GM12878 (cell line): Measurements from ENCODE around the gene PFKFB3.

Experiments
- EP300 ChIP-seq, 2 experiments: fragments of 150-350 bp in 1 of 2; IDR thresholded peaks; 2 replicates each; pipeline ENCODE4 v1.6.1; 2011 to 2012; ENCODE audit warnings: low read depth in 2 of 2, low read length in 2 of 2, borderline replicate concordance in 1 of 2, improper control_type of control experiment in 1 of 2, inconsistent platforms in 1 of 2; ENCODE audit not compliant: control insufficient read depth in 1 of 2
- MTA3 ChIP-seq: IDR thresholded peaks from 2 replicates; pipeline ENCODE4 v1.6.1; 2012; ENCODE audit warnings: low read length, inconsistent platforms, borderline replicate concordance
- TF ChIP-seq, protein P1 (sequence below), 3 experiments: IDR thresholded peaks in 2 of 3; conservative IDR thresholded peaks in 1 of 3; 2 replicates each; pipeline ENCODE4 v1.5.1; 2011; ENCODE audit warnings: low read depth in 3 of 3, low read length in 3 of 3, mild to moderate bottlenecking in 3 of 3, control low read depth in 2 of 3, moderate library complexity in 2 of 3, inconsistent platforms in 1 of 3, mixed read lengths in 1 of 3; ENCODE audit not compliant: control insufficient read depth in 2 of 3, insufficient read depth in 1 of 3; ENCODE audit errors: extremely low read depth in 1 of 3

DNA sequence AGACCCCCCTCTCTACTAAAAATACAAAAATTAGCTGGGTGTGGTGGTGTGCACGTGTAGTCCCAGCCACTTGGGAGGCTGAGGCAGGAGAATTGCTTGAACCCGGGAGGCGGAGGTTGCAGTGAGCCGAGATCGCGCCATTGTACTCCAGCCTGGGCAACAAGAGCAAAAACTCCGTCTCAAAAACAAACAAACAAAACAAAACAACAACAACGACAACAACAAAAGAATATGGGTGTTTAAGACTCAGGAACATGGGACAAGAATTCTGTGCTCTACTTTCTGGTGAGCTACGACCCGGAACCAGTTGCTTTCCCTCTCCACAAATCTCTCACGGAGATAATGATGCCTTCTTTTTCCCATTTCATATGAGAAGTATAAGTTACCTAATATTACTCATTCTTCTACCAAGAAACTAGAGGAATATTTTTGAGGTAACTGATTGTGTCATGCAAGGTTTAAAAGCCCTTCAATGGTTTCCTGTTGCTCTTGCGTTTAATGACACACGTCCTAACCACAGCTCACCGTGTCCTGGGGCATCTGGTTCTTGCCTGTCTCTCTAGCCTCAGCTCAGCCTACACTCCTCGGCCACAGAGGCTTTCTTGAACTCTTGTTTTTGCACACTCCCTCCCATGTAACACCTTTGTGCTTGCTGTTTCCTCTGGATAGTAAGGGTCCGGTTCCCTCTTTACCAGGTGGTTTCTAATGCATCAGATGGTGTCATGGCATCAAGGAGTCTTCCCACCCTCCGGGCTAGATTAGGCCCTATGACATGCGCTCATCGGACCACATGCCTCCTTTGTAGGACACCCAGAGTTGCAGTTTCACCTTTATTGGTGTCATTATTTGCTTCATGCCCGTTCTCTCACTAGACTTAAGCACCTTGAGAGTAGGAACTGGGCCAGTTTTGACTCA lies 67.5 kb downstream of the PFKFB3 start:
- TF ChIP-seq, protein P1, sequence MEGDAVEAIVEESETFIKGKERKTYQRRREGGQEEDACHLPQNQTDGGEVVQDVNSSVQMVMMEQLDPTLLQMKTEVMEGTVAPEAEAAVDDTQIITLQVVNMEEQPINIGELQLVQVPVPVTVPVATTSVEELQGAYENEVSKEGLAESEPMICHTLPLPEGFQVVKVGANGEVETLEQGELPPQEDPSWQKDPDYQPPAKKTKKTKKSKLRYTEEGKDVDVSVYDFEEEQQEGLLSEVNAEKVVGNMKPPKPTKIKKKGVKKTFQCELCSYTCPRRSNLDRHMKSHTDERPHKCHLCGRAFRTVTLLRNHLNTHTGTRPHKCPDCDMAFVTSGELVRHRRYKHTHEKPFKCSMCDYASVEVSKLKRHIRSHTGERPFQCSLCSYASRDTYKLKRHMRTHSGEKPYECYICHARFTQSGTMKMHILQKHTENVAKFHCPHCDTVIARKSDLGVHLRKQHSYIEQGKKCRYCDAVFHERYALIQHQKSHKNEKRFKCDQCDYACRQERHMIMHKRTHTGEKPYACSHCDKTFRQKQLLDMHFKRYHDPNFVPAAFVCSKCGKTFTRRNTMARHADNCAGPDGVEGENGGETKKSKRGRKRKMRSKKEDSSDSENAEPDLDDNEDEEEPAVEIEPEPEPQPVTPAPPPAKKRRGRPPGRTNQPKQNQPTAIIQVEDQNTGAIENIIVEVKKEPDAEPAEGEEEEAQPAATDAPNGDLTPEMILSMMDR (IDR thresholded peaks at IDR 0.05 in 2 of 3, conservative IDR thresholded peaks at IDR 0.05 in 1 of 3; ENCODE audit: control insufficient read depth in 2 of 3, extremely low read depth in 1 of 3, insufficient read depth in 1 of 3, low read depth in 3 of 3, low read length in 3 of 3): no peak
- peak; percentile 84; the same call in 1 of the 2 replicates for TF ChIP-seq MTA3
- peak; percentile 98; a peak in 3 of 4 replicates for TF ChIP-seq EP300 (IDR thresholded peaks at IDR 0.05; ENCODE audit: borderline replicate concordance in 1 of 2, control insufficient read depth in 1 of 2, low read depth in 2 of 2, low read length in 2 of 2)
